Stimulated activated memory B cell treated with anti-CD40 and anti-IgM and Interleukin-4, amounts not matched to agents 10 μg/mL and 1 μg/mL and 100 μg/mL, for 72 hours (primary cell): Measurements from ENCODE around the gene NCKIPSD.

ENCODE experiments used
- ATAC-seq: fragments of 150-1000 bp; cut with Tn5 transposase; 2 replicates; pipeline ENCODE4 v1.10.0; 2021
- H3K27ac Mint-ChIP-seq: one replicate; pipeline ENCODE4 v1.8.0; 2022; ENCODE audit warnings: mild to moderate bottlenecking, mixed read lengths
- H3K27me3 Mint-ChIP-seq: one replicate; pipeline ENCODE4 v1.8.0; 2022; ENCODE audit warnings: mixed read lengths
- H3K36me3 Mint-ChIP-seq: one replicate; pipeline ENCODE4 v1.8.0; 2022; ENCODE audit warnings: mixed read lengths
- H3K4me1 Mint-ChIP-seq: one replicate; pipeline ENCODE4 v1.8.0; 2022; ENCODE audit warnings: mixed read lengths
- H3K4me3 Mint-ChIP-seq: one replicate; pipeline ENCODE4 v1.8.0; 2022; ENCODE audit warnings: mild to moderate bottlenecking, moderate library complexity, mixed read lengths
- H3K9me3 Mint-ChIP-seq: one replicate; pipeline ENCODE4 v1.8.0; 2022; ENCODE audit warnings: mixed read lengths

Gene NCKIPSD

GRCh38 chr3:48652923-48653715 is 32.6 kb downstream of the NCKIPSD start:
- no peak overlapping the region for H3K27ac Mint-ChIP-seq

GRCh38 chr3:48651771-48652170 is 33.9 kb downstream of the NCKIPSD start:
- no peak for ATAC-seq
- H3K9me3 Mint-ChIP-seq = no peaks in the 10 kb centered on the region
- no peaks in the 10 kb centered on the region for H3K27me3 Mint-ChIP-seq
- H3K36me3 Mint-ChIP-seq = no peaks in the 10 kb centered on the region
- H3K4me1 Mint-ChIP-seq = peaks cover 21% of the 10 kb centered on the region
- H3K4me3 Mint-ChIP-seq = no peak overlapping the region
- H3K27ac Mint-ChIP-seq = no peak overlapping the region

More at GRCh38 chr3:48652923-48653715, 32.6 kb downstream of the NCKIPSD start:
- H3K27me3 Mint-ChIP-seq = no peaks in the 10 kb centered on the region
- ATAC-seq = no peak
- H3K4me1 Mint-ChIP-seq = peaks cover 28% of the 10 kb centered on the region
- H3K4me3 Mint-ChIP-seq = no peak overlapping the region
- H3K36me3 Mint-ChIP-seq = no peaks in the 10 kb centered on the region
- H3K9me3 Mint-ChIP-seq = no peaks in the 10 kb centered on the region

DNA sequence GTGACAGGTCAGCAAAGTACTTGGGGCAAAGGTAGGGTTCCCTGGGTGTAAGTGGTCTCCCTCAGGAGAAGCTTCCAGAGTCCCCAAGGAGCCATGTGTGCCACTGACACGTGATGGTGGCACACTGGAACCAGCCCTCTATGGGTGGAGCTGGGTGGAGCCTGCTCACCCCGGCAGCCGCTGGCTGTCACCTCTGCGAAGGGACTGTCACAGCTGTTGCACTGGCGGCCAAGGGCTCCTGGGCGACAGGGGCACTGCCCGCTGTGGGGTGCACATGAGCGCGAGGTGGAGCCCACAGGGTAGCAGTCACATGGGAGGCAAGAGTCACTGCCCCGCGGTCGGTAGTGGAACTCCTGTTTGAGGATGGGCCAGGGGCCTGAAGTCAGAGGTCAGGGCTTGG is 35.0 kb downstream of the NCKIPSD start:
- Mint-ChIP-seq H3K27me3 (no peaks in the 10 kb centered on the region), H3K27ac (no peak overlapping the region), H3K9me3 (no peaks in the 10 kb centered on the region), H3K4me1 (peaks cover 18% of the 10 kb centered on the region), H3K36me3 (peaks cover 4% of the 10 kb centered on the region), H3K4me3 (no peak overlapping the region)
- no peak for ATAC-seq

GRCh38 chr3:48648188-48648850 is 37.4 kb downstream of the NCKIPSD start:
- Mint-ChIP-seq H3K4me1 (peaks cover 7% of the 10 kb centered on the region), H3K27ac (no peak overlapping the region), H3K9me3 (no peaks in the 10 kb centered on the region), H3K27me3 (no peaks in the 10 kb centered on the region), H3K4me3 (no peak overlapping the region), H3K36me3 (peaks cover 9% of the 10 kb centered on the region)
- ATAC-seq = no peak

GRCh38 chr3:48647714-48648113 is 38.0 kb downstream of the NCKIPSD start:
- Mint-ChIP-seq H3K4me3 (no peak overlapping the region), H3K36me3 (peaks cover 9% of the 10 kb centered on the region), H3K4me1 (peaks cover 2% of the 10 kb centered on the region), H3K27me3 (no peaks in the 10 kb centered on the region), H3K9me3 (no peaks in the 10 kb centered on the region), H3K27ac (no peak overlapping the region)
- no peak for ATAC-seq

- H3K4me3 Mint-ChIP-seq = no peak overlapping the region
- no peak overlapping the region for H3K27ac Mint-ChIP-seq
- no peak for ATAC-seq
- no peaks in the 10 kb centered on the region for H3K4me1 Mint-ChIP-seq
- H3K36me3 Mint-ChIP-seq = peaks cover 17% of the 10 kb centered on the region
- no peaks in the 10 kb centered on the region for H3K9me3 Mint-ChIP-seq
- peaks cover 8% of the 10 kb centered on the region for H3K27me3 Mint-ChIP-seq
Measured at GRCh38 chr3:48644898-48645760, 40.6 kb downstream of the NCKIPSD start.

DNA sequence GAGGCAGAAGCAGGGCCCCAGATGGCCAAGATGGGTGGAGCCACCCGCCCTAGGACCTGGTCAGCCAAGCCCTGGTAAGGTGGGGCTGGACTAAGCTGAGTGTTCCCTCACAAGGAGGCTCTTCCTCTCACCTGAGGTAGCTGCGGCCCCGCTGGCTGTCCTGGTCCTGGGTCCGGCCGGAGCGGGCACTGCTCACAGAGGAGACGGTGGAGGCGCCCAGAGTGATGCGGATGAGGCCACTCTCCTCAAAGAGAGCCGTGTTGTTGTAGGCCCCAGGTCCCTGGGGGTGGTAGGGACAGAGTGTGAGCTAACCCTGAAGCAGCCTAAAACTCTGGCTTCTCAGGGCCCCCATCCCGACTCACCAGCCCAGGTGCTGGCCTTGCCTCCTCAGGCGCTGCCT is 43.1 kb downstream of the NCKIPSD start:
- no peaks in the 10 kb centered on the region for H3K9me3 Mint-ChIP-seq
- H3K27ac Mint-ChIP-seq = no peak overlapping the region
- no peak for ATAC-seq
- H3K4me3 Mint-ChIP-seq = no peak overlapping the region
- H3K4me1 Mint-ChIP-seq = no peaks in the 10 kb centered on the region
- peaks cover 22% of the 10 kb centered on the region for H3K36me3 Mint-ChIP-seq
- peaks cover 14% of the 10 kb centered on the region for H3K27me3 Mint-ChIP-seq

- Mint-ChIP-seq H3K27ac (no peak overlapping the region), H3K27me3 (peaks cover 14% of the 10 kb centered on the region), H3K4me3 (no peak overlapping the region), H3K36me3 (peaks cover 20% of the 10 kb centered on the region), H3K4me1 (no peaks in the 10 kb centered on the region), H3K9me3 (no peaks in the 10 kb centered on the region)
- ATAC-seq = no peak
Measured at GRCh38 chr3:48641396-48641795, 44.3 kb downstream of the NCKIPSD start.

DNA sequence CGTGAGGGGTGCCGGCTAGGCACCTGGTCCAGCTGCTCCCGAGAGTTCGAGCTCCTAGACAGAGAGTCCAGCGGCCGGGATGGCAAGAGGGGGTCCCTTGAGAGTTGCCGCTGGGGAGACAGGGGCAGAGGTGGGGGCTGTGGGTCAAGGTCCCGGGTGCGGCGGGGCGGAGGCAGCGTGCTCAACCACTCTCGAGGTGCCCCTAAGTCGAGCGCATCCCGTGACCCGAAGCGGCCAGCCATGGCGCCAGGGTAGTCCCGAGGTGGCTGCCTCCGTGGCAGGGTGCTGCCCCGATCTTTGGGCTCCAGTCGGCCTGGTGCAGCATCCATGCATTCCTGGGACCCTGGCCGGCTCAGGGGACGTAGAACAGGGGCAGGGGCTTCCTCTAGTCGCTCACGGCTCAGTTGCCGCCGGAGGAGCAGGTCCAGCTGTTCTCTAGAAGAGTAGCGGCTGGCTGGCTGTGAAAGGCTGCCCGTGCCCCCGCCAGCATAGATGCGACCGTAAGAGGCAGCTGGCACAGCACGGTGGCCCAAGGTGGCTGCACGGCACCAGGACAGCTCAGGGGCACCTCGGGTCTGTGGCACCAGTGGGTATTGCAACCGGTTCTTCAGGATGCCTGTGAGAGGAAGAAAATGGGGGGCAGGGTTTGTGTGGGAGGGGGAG is 45.6 kb downstream of the NCKIPSD start:
- H3K27ac Mint-ChIP-seq = no peak overlapping the region
- no peak overlapping the region for H3K4me3 Mint-ChIP-seq
- no peak for ATAC-seq
- H3K27me3 Mint-ChIP-seq = peaks cover 14% of the 10 kb centered on the region
- H3K9me3 Mint-ChIP-seq = no peaks in the 10 kb centered on the region
- peaks cover 18% of the 10 kb centered on the region for H3K36me3 Mint-ChIP-seq
- H3K4me1 Mint-ChIP-seq = peaks cover 7% of the 10 kb centered on the region

- Mint-ChIP-seq H3K4me3 (no peak overlapping the region), H3K9me3 (no peaks in the 10 kb centered on the region), H3K27ac (no peak overlapping the region)
Measured at GRCh38 chr3:48637305-48637704, 48.4 kb downstream of the NCKIPSD start.

DNA sequence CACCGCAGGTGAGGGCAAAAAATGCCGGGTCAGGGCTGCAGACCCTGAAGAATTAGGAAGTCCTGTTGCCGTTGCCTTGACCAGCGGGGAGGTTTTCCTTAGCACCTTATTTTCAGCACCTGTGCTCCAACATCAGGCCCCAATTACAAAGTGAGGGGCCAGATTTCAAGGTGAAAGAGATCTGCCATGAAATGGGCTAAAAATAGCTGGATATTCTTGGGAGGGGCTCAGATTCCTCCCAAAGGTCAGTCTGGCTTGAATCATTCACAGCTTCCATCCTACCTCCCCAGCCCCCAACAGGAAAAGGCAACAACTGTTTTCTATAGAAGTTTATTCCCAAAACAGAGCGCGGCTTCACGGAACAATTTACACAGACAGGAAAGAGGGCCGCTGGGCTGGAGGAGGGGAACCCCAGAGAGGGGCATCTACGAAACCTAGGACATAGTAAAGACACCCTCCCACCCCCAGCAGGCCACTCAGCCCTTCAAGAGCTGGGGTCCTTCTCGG is 49.5 kb downstream of the NCKIPSD start:
- Mint-ChIP-seq H3K4me3 (peak overlapping the region; percentile 93), H3K9me3 (no peaks in the 10 kb centered on the region), H3K36me3 (peaks cover 18% of the 10 kb centered on the region), H3K27me3 (peaks cover 6% of the 10 kb centered on the region), H3K27ac (peak overlapping the region; percentile 81), H3K4me1 (peaks cover 18% of the 10 kb centered on the region)
- ATAC-seq = no peak

More at GRCh38 chr3:48637305-48637704, 48.4 kb downstream of the NCKIPSD start:
- Mint-ChIP-seq H3K27me3 (peaks cover 14% of the 10 kb centered on the region), H3K36me3 (peaks cover 18% of the 10 kb centered on the region), H3K4me1 (peaks cover 18% of the 10 kb centered on the region)
- no peak for ATAC-seq

DNA sequence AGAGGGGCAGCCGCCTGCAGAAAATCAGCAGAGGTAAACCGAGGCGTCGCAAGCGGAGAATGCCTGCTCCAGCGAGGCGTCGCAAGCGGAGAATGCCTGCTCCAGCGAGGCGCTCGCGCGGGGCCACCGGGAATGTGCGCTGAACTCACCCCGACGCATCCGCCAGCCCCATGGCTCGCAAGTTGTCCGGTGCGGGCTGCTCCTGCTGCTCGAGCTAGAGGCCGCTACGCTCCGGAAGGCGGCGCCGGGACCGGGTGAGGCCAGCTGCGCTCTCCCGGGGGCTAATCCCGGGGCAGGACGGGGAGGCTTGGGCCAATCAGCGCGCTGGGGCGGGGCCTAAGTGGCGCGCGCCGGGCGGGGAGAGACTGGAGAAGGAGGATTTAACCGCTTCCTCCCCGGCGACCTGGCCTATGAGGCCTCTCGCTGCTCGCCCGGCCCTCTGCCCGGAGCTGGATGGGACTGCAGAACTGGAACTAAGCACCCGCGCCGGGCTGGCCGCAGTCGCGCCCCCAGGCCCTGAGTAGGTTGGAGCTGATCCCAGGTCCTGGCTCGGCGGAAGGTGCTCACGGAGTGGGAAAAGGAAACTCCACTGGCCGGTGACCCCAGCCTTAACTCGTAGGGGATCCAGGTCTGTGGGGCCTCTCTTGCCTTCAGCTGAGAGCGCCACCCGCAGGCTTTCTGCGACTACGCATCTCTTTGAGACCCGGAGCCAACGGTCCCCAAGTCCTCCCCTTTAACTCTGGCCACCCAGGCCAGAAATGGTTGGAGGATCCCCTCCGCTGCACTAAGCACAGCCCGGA is 50.3 kb downstream of the NCKIPSD start, which contains the start of gene SLC26A6:
TSS of gene SLC26A6 (minus strand) at position 240 of the 800 bp plus-strand sequence. CDS start at position 172, 68 bp downstream.
- H3K4me1 Mint-ChIP-seq = peaks cover 18% of the 10 kb centered on the region
- peak within 1 kb of the TSS; percentile 93 for H3K4me3 Mint-ChIP-seq

GRCh38 chr3:48634661-48635221 is 51.0 kb downstream of the NCKIPSD start:
- H3K4me3 Mint-ChIP-seq = peak overlapping the region; percentile 93
- peak overlapping the region; percentile 81 for H3K27ac Mint-ChIP-seq
- peak; percentile 52 for ATAC-seq
- H3K27me3 Mint-ChIP-seq = peaks cover 6% of the 10 kb centered on the region
- no peaks in the 10 kb centered on the region for H3K9me3 Mint-ChIP-seq
- H3K4me1 Mint-ChIP-seq = peaks cover 18% of the 10 kb centered on the region
- H3K36me3 Mint-ChIP-seq = peaks cover 29% of the 10 kb centered on the region

More for the DNA sequence above, 50.3 kb downstream of the NCKIPSD start, which contains the start of gene SLC26A6:
- peaks cover 6% of the 10 kb centered on the region for H3K27me3 Mint-ChIP-seq
- no peaks in the 10 kb centered on the region for H3K9me3 Mint-ChIP-seq
- ATAC-seq = peak; percentile 96
- H3K27ac Mint-ChIP-seq = peak within 1 kb of the TSS; percentile 81
- H3K36me3 Mint-ChIP-seq = peaks cover 24% of the 10 kb centered on the region
